Measurements from ENCODE around the gene C1GALT1.

Gene C1GALT1

DNA sequence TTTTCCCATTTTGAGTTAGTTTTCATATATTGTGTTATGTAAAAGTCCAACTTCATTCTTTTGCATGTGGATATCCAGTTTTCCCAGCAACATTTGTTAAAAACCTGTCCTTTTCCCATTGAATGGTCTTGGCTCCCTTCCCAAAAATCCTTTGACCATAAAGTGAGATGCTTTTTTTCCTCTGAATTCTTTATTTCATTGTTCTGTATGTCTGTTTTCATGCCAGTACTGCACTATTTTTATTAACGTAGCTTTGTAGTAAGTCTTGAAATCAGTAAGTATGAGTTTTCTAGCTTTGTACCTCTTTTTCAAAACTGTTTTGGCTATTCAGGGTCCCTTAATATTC, 20.0 kb downstream of the C1GALT1 start:
- DNase-seq = no peak

DNA sequence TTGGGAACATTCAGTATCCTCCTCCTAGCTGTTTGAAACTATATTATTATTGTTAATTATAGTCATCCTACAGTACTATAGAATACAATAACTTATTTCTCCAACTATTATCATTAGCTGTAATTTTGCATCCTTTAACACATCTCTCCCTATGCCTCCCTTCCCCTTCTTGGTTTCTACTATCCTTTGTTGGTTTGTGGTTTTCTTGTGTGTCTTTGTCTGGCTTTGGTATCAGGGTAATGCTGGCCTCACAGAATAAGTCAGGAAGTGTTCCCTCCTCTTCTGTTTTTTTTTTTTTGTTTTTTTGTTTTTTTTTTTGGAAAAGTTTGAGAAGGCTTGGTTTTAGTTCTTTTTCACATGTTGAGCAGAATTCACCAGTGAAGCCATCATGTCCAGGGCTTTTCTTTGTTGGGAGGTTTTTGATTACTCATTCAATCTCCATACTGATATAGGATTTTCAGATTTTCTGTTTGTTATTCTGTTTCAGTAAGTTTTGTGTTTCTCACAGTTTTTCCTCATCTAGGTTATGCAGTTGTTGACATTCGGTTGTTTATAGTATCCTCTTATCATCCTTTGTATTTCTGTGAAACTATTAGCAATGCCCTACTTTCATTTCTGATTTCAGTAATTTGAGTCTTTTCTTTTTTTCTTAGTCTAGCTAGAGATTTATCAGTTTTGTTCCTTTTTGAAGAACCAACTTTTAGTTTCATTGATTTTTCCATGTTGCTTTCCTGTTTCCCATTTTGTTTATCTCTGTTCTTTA, 21.6 kb downstream of the C1GALT1 start:
- no peak for DNase-seq

DNA sequence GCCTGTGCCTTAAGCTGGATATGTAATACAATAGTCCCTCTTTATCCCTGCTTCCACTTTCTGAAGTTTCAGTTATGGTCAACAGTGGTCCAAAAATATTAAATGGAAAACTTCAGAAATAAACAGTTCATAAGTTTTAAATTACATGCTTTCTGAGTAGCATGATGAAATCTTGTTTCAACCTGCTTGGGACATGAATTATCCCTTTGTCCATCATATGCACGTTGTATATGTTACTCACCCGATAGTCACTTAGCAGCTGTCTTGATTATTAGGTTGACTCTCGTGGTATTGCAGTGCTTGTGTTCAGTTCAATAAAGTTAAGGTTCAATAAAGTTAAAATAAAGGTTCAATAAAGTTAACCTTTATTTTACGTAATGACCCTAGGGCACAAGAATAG, 25.5 kb downstream of the C1GALT1 start:
- no peak for DNase-seq

DNA sequence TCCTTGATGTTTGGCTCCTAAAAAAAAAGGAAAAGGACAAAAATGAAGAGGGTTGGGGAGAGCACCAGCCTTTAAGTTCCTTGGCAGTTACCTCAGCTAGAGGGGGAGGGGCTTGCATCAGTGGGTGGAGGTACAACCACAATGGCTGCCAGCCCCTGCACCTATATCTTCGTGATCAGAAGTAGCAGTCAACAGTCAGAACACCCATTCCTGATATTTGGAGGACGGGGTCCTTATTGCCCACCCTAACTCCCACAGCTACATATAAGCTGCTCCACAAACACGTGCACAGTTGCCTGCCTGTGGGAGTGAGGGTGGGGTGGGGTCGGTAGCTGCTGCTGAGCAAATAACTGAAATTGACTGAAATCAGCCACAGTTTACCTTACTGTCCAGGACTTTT, 26.2 kb downstream of the C1GALT1 start:
- no peak for DNase-seq

DNA sequence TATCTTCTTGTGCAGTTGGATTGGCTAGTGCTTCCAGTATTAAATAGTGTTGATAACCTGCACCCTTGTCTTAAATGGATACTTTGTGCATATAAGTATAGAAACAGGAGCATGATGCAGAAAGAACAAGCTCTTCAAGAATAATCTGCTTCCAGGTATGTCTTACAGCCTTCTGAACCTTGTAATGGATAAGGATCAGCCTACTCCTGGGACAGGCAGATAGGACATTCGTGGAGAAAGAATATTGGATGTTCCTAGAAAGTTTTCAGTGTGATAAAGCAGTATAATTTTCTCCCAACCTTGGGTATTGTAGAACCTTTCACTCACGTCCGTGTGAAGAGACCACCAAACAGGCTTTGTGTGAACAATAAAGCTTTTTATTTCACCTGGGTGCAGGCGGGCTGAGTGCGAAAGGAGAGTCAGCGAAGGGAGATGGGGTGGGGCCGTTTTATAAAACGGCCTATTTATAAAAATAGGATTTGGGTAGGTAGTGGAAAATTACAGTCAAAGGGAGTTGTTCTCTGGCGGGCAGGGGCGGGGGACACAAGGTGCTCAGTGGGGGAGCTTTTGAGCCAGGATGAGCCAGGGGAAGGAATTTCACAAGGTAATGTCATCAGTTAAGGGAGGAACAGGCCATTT, 27.2 kb downstream of the C1GALT1 start:
- no peak for DNase-seq

DNA sequence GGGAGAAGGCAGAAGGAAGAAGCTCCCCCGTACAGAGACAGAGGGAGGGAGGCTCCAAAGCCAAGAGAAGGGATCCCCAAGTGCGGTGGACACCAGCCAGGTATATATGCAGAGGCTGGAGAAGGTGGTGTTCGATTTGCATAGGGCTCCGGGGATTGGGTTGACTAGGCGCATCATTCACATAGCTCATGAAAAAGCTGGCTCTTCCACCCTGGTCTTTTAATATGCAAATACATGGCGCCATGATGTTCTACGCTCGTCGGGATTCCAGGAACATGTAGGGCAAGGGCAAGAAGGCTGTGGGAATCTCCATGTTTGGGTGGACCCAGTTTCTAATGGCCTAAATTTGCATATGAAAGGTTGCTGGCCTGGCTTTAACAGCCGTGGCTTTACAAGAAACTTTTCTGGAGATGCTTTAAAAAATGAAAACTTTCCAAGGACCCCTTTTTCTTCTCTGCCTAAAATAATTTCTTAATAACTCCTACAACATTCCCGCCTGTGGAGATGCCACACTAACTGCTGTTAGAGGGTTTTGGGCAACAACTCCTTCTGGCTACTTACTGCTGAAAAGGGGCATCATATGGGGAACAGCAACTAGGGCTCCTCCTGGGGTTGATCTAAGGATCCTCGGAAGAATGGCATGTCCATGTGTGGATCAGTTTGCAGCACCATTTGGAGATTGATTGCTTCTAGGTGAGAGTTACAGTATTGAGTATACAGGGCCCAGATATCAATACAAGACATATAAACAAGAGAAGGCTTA, 28.3 kb downstream of the C1GALT1 start:
- DNase-seq = no peak

DNA sequence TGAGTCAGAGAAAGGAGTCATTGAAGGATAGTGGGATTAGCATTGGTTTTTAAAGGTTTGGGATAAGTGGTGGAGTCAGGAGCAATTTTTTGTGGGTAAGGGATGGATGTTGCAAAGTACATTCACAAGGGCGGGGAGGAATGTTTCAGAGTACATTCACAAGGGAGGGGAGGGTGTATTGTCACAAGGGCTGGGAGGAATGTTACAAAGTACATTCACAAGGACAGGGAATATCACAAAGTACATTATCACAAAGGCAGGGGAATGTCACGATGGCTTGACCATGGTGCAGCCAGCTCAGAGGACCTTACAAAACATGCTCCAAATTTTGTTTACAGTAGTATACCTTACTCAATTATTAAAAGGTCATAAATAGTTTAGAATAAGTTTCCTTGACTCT, 30.3 kb downstream of the C1GALT1 start:
- DNase-seq = no peak

DNA sequence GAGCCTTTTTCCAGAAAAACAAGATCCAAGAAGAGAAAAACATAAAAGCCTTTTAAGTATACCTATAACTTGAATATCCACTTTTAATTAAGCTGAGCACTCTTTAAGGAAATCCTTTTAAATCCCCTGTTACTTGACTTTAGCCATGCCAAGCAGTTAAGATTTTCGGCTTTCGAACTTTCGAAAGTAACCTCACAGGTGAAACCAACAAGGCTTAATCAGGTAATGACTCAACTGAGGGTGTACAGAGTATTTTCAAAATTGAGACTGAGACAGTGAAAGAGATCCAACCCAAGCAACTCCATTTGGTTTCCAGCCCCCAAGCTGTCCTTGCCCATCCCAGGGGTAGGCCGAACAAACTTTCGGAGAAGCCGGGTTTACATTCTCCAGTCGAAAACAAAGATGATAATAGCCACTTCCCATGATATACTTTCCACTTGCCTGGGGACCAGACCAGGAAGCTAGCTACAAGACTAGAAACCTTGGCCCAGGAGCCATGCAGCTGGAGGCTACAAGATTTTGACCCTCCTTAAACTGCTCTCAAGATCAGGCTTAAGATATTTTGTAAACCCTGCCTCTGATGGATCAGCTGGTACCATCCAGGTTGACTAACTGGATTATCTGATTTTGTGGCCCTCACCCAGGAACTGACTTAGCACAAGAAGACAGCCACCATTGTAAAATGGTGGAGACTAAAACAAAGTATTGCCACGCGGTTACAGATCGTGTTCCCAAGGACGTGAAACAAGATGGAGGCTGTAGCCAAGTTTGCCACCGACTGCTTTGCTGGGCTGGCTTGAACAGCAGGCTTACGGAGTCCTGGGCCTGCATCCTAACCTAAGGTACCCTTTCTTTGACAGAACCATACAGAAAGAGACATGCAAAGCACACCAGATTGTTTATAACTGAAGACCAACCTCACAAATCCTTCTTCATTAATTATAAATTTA, 32.3 kb downstream of the C1GALT1 start:
- DNase-seq = no peak

DNA sequence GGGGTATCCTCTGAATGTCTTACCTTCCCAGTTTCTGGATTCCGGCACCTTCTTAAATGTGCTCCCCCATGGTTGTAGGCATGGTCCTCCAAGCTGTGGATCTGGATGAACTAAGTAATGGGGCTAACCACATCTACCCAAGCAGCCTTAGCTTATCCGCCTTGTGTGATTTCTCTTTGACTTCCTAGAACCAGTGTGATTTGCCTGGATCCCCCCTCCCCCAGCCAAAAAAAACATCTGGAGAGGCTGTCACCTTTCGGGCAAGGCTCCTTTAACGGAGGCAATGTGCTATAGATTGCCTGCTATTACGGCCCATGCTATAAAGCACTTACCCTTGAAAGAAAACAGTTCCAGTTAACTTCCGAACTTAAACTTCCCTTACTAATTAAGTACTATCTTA, 33.9 kb downstream of the C1GALT1 start:
- no peak for DNase-seq

DNA sequence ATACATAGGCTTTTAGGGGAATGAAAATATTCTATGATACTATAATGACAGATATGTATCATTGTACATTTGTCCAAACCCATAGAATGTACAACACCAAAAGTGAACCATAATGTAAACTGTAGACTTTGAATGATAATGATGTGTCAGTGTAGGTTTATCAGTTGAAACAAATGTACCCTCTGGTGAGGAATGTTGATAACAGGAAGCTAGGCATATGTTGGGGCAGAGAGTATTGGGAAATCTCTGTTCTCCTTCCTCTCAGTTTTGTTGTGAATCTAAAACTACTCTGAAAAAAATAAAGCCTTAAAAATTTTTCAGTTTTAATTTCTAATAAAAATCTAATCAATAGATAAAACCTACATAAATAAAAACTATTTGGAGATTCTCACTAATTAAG, 36.9 kb downstream of the C1GALT1 start:
- no peak for DNase-seq

DNA sequence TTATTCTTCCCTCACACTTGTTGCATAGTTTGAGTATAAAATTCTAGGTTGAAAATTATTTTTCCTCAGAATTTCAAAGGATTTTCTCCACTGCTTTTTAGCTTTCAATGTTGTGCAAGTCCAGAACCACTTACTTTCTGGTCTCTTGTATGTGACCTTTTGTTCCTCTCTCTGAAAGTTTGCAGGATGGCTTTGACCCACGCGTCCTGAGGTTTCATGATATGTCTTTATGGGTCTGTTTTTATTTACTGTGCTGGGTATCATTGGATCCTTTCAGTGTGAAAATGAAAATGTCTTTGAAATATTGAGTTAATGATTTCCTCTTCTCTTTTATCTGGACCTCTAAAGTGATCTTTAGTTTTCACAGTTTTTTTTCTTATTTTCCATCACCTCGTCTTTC, 38.5 kb downstream of the C1GALT1 start:
- no peak for DNase-seq

DNA sequence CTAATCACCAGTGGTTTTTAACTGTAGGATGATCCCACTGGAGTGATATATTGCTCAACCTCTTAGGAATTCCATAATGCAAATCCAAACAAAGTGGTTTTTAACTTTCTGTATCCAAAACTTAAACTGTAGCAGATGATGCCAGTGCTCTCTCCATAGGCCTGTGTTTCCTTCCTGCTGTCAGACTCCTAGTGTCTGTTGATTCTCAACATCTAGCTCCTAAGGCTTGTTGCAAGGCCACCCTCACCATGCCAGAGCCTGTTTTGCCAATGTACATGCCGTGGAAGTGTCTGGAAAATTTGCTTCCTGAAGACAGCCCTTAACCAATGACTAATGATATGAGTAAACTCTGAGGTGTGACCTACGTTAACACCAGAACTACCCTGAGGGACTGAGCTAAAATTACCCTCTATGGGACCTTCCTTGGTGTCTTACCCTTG, 39.3 kb downstream of the C1GALT1 start:
- no peak for DNase-seq

DNA sequence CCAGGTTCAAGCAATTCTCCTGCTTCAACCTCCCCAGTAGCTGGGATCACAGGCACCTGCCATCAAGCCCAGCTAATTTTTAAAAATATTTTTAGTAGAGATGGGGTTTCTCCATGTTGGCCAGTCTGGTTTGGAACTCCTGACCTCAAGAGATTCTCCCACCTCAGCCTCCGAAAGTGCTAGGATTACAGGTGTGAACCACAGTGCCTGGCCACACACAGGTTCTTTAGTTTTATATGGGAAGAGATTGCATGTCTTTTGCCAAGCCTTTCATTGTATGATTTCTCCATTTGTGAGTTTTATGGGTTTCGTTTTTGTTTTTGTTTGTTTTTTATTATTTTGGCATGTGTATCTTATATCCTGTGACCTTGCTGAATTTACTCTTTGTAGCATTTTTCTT, 40.9 kb downstream of the C1GALT1 start:
- no peak for DNase-seq

DNA sequence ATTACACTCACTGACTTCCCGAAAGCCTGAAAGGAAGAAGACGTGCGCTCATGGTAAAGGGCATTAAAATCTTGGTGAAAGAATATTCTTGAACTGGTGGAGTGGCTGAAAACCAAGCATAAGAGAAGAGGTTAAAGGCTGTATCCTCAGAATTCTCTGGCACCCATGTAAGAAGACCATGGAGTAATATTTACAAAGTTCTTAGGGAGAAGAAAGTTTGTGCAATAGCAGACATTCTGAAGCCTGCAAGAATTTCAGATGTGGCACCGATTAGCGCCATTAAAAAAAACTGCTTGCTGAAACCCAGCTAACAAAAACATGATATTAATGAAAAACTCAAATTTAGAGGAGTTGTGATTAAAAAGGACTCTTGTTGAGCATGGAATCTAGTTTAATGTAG, 44.1 kb downstream of the C1GALT1 start:
- DNase-seq = no peak

DNA sequence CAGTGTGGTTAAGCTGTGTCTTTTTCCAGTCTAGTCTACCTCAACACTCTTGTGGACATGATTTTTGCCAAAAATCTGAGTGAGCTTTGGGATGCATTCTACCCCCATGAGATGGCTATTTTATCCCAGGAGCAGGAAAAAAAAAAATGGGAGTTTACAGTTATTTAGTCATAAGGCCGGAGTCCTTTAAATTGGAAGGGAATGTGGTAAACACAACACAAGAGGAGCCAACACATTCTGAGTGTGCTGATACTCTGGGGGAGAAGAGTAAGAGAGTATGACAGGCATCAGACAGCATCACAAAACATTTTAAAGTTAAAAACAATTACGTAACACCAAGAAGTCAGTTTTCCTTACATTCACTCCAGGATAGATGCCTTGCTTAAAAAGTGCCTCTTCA, 46.1 kb downstream of the C1GALT1 start:
- no peak for DNase-seq

DNA sequence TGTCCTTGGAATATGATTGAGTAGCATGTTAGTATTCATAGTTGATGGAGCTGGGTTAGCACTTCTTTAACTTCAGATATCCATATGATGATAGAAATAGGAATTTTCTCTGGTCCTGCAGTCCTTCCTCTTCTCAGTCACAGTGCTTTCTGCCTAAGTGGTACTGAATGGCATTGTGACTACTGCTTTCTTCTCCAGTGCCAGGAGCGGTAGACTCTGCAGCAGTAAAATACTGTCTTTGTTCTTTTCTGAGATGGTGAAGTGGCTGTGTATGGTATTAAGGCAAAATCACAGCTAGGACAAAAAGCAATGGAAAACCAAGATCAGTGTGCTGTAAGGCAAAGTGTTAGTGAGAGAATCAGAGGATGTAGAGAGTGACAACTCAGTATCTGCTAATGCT, 46.6 kb downstream of the C1GALT1 start:
- no peak for DNase-seq

DNA sequence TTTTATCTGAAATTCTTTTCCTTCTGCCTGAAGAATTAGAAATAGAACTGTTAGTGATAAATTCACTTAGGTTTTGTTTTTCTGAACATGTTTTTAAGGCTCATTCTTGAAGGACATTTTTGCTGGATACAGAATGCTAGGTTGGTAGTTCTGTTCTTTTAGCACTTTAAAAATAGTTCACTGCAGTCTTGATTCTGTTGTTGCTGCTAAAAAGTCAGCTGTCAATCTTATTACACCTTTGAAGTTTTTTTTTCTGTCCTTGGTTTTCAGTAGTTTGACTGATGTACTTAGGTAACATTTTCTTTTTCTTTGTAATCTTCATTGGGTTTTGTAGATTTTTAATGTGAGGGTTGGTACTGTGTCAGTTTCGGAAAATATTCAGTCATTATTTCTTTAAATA, 48.7 kb downstream of the C1GALT1 start:
- no peak for DNase-seq

DNA sequence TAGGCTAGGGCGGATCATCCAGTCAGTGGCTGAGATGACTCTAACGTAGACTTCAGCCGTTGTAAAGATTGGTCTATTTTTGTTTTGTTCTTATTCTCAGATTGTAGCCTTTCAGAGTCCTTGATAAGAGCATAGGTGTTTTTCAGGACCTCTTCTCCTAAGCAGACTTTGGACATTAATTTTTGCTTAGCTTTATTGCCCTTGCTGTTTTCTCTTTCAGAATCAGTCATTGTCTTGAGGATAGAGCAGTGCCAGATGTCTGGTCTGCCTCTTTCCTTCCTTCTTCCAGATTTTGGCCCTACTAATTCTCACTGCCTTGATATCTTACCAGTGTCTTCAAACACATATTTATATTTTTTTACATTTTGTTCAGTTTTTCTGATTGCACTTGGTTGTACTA, 49.5 kb downstream of the C1GALT1 start:
- no peak for DNase-seq

DNA sequence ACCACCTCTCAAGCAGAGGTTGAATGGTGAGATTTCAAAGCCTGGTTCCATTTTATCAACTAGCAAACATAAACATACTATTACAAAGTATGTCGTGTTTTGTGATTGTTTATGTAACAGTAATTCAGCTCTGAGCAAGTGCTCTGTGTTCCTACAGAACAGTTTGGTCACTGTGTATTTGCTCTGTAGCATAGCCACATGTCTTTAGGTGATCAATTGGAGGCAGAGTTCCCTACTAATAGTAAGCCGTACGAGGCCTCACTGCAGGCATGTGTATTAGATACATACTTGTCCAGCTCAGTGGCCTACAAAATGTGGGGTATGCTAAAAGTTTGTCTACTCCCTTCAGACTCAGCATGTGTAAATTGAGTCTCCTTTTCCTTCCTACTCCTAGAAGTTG, 53.0 kb downstream of the C1GALT1 start:
- DNase-seq = no peak

DNA sequence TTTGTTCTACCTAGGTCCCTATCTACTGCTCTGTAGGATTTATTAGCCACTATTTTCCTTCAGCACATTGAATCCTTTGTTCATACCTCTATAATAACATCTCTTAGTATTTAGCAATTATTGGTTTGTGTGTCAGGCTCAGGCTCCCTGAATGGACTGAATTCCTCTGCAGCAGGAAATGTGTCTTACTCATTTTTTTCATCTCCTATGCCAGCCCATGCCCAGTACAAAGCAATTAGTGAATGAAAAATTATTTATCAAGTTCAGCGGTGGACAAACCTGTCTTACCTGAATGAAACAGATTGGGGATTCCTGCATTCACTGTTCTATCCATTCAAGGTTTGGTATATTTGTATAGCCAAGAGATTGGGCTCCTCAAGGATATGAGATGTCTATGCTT, 53.7 kb downstream of the C1GALT1 start:
- DNase-seq = no peak

DNA sequence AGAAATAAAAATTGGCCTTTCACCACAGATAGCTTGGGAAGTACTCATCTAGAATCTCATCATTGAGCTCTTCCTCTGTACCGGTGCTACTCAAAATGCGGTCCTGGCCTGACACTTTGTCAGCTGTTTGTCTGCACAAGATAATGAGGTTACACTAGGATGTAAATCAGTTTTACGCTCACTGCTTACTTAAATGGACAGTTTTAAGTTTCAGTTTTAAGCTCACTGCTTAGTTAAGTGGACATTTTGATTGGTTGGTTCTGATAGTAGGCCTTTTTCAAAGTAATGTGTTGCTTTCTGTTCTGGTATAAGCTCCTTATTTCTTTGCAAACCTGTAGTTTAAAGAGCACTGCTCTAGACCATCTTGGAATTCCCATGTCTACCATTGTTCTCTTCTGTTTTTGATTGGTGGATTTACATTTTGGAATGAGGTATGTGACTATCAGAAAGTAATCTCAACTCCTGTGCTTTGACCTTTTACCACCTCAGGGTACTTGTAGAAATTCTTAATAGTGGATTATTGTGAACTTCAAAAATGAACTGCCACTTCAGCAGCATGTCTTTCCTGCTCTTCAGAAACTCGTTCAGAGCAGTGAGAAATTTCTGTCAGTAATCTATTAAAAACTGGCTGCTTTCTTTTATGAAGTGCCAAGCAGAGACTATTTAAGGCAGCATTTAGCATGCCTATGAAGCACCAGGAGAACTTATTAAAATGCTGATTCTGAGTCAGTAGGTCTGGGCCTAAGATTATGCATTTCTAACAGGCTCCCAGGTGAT, 55.0 kb downstream of the C1GALT1 start:
- no peak for DNase-seq

DNA sequence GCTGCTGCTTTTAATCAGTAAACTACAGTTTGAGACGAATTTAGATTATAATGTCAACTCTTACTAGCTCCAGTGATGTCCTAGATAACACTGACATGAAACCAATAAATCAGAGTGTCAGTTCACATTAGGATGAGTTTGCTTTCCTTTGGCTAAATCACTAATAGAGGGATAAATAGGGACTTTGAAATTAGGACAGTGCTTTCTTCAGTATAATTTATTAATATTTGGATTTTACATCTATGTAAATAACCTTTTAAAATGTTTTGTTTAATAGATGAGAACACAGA, 55.6 kb downstream of the C1GALT1 start:
- DNase-seq = no peak

DNA sequence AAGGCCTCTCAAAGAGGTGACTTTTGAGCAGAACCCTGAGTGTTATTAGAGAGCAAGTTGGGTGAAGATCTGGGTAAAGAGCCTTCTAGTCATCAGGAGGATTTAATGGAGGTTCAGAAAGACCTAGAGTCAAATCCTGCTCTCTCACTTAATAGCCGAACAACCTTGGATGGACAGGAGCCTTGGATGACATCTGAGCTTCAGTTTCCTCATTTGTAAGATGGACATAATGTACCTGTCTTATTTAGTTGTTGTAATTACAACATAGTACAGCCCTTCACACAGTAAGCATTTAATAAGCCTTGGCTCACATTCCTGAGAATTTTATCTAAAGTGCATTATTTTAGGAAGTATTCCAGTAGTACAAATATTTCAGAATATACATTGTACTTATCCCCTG, 57.0 kb downstream of the C1GALT1 start:
- no peak for DNase-seq
